Germinal center (tissue), 1 donor: ENCODE results near the gene CCIN.
"Not testable (repeated sequence)": the region's sequence is repeated elsewhere in the genome, so short reads cannot be mapped to it uniquely, and the experiment has no call there.

Experiments used
- DNase-seq: peaks from one replicate; pipeline ENCODE4 v3.0.0; 2012; ENCODE audit warnings: mixed read lengths, low spot score

The CCIN gene

DNA sequence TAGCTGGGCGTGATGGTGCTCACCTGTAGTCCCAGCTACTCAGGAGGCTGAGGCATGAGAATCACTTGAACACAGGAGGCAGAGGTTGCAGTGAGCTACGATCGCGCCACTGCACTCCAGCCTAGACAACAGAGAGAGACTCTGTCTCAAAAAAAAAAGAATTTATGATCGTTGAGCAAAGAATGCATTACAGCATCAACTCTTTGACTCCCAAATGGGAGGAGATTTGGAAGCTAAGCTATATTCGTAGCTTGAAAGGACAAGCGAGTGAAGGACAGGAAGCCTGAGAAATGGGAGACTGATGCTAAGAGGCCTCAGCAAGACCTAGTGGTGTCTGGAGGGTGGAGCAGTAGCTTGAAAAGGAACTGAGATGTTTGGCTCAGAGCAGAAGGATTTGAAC, 10.3 kb upstream of the CCIN start:
- no peak for DNase-seq

DNA sequence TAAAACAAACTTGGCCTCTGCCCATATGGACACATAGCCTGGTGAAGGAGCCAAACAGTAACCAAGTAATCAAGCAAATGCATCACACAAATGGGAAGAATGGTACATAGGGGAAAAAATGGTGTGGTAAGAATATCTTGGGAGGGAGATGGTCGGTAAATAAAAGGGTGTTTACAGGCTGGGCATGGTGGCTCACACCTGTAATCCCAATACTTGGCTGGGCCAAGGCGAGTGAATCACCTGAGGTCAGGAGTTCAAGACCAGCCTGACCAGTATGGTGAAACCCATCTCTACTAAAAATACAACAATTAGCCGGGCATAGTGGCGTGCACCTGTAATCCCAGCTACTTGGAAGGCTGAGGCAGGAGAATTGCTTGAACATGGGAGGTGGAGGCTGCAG, 9.7 kb upstream of the CCIN start:
- not testable (repeated sequence) for DNase-seq

DNA sequence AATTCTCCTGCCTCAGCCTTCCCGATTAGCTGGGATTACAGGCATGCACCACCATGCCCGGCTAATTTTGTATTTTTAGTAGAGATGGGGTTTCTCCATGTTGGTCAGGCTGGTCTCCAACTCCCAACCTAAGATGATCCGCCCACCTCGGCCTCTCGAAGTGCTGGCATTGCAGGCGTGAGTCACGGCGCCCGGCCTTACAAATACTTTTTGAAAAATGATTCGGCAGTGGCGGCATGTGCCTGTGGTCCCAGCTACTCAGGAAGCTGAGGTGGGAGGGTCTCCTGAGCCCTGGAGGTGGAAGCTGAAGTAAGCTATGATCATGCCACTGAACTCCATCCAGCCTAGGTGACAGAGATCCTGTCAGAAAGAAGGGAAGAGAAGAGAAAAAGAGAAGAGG, 9.1 kb upstream of the CCIN start:
- not testable (repeated sequence) for DNase-seq

DNA sequence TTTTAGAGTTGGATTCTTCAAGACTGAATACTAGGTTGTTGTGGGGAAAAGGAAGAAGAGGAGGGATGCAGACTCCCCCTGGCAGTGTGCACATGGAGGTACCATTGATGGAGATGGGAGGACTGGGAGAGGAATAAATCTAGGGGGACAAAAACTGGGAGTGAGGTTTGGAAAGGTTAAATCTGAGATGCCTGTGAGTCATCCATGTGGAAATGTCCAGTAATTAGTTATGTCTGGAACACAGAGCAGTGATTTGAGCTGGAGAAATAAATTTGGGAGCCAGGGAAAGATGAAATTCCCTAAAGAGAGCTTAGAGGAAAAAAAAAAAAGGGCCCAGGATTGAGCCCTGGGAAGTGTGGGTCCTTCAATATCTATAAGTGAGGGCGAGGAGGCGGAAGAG, 8.0 kb upstream of the CCIN start:
- DNase-seq = no peak

DNA sequence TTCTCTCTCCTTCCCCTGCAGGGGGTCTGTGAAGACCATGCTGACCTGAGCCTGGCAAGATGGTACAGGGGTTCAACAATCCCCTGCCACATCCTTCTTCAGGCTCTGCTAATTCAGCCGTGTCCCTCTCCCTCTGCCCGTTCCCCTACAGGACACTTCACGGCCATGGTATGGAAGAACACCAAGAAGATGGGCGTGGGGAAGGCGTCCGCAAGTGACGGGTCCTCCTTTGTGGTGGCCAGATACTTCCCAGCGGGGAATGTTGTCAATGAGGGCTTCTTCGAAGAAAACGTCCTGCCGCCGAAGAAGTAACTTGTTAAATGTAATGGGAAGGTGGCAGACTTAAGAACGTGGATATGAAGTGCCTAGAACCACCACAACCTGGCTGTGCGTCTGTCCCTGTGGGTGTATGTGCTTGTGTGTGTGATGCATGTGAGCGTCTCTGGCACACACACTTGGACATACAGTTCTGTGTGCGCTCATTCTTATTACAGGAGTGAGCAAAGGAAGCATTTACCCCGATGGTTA, 6.9 kb upstream of the CCIN start:
- no peak for DNase-seq

DNA sequence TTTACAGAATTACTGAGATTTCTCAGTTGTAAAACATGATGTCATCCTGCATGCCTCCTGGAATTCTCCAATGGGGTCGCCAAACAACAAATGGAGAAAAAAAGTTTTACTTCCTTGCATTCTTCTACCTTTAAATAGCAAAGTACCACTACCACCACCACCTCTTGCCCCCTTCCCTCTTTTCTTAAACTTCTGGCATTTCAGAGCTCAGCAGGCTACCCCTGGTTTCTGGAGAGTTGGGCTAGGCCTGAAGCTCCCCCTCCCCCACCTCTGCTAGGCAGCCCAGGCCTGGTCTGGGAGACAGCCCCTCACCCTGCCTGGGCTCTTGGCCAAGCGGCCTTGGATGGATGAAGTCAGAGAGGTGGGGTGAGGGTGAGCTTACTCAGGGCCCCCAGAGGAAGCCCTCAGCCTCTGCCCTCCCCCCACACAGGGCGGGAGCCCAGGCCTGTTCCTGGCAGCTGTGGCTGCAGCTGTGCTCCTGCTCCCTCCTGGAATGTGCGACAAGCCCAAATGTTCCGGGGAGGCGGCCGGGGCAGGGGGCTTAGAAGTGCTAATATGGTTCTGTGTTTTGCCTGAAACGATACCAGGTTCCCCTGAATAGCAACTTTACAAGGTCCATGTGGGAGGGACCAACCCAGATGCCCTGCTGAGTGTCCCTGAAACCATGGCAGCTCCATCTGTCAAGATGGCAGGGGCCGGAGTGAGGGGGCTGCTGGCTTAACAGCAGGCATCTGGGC, 6.0 kb upstream of the CCIN start:
- no peak for DNase-seq

DNA sequence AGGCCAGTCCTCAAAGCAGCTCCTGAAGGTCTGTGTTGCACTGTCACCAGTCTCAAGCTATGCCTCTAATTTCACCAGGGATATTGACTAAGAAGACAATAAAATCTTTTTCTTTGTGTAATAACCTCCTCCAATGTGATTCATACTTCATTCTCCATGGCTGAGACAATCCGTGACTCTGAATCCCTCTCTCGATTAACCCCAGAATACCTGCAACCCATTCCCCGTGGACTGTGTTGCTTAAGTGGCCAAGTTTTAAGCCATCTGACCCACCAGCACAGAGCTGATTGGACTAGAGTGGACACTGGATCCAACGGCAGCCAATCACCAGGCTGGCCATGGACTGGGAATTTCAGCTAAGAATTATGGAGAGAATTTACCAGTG, 5.4 kb upstream of the CCIN start:
- no peak for DNase-seq

DNA sequence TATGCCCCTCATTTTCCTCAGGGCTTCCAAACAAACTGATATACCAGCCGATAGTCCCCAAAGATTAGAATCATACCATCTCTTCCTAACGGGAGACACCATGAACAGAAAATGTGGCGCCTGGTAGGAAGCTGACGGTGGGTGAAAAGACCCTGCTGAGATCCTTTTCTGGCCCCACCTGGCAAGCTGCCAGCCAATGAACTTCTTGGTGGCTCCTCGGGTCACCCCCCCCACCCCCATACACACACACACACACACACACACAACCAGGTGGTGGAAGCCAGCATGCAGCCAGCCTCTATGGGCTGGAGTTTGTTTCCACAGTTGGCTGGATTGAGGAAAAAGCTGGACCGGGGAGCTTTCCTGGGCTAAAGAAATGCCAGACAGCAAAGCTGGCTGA, 4.8 kb upstream of the CCIN start:
- no peak for DNase-seq

DNA sequence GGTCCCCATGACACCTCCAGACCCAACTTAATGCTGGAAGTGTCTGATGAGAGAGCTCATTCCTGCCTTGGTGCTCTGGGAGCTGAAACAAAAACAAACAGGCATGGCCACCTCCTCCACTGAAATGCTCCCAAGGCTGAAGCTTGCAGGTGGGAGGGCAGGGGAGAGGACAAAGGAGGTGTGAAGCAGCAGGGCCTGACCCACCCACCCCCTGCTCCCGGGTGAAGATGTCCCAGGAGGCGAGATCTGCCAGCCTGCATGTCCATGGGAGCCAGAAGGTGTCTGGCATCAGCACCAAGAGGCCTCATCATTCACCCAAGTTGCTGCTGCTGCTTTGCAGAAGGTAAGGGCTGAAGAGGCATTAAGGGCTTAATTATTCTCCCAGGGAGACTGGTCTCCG, 4.2 kb upstream of the CCIN start:
- no peak for DNase-seq

DNA sequence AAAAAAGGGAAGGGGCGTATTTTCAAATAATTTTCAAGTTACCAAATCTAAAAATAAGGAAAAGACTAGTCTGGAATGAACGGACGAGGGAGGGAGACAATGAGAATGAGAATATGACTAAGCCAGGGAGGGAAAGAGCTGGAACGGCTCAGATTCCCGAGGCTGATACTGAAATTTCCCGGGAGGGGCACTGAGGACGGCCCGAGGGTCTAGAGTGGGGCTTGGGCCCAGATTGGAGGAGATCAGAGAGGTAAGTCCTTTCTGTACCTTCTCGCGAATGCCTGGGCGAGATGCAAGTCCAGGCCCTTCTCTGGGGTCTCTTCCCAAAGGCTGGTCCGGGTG, 3.4 kb upstream of the CCIN start:
- DNase-seq = no peak

DNA sequence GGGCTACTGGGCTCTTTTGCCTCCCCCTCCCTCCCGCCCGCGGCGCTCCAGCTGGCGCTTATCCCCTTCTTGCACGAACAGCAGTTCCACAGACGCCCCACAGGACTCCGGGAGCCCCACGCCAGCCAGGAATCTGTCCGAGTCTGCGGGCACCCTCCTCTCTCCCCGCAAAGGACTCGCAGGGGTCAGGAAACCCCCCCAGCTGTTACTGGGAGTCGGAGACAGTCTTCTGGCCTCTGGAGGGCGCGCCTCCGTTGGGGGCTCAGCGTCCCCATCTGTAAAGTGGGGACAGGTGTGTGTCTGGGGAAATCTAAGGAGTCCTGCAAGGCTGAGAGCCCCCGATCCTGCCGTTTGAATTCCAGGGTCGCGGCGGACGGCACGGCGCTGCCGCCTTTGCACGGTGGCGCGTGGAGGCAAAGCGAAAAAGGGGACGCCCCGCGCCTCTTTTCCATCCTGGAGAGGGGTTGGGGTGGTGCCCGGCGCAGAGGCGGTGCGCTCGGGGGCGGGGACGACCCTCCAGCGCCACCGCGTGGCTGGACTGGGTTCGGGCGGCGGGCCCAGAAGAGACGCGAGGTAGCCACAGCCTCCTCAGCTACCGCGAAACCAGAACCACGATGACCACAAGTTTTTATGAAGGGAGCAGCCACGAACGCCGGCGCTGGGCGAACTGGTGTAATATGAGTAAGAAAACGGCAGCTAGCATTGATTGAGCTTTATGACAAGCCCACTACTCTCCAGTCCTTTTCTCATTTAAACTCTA, 2.8 kb upstream of the CCIN start:
- DNase-seq = peak; percentile 93

DNA sequence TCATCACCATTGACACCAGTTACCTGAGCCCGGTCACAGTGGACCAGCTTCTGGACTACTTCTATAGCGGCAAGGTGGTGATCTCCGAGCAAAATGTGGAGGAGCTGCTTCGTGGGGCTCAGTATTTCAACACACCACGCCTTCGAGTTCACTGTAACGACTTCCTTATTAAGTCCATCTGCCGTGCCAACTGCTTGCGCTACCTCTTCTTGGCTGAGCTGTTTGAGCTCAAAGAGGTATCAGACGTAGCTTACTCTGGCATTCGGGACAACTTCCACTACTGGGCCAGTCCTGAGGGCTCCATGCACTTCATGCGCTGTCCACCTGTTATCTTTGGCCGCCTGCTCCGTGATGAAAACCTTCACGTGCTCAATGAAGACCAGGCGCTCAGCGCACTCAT, 520 bp downstream of the CCIN start:
- no peak for DNase-seq

DNA sequence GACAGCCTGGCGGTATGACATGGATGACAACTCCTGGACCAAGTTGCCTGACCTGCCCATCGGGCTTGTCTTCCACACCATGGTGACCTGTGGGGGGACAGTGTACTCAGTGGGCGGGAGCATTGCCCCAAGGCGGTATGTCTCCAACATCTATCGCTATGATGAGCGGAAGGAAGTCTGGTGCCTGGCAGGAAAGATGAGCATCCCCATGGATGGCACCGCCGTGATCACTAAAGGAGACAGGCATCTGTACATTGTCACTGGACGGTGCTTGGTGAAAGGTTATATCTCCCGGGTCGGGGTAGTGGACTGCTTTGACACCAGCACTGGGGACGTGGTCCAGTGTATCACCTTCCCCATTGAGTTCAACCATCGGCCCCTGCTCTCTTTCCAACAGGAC, 1.3 kb downstream of the CCIN start:
- DNase-seq = no peak

DNA sequence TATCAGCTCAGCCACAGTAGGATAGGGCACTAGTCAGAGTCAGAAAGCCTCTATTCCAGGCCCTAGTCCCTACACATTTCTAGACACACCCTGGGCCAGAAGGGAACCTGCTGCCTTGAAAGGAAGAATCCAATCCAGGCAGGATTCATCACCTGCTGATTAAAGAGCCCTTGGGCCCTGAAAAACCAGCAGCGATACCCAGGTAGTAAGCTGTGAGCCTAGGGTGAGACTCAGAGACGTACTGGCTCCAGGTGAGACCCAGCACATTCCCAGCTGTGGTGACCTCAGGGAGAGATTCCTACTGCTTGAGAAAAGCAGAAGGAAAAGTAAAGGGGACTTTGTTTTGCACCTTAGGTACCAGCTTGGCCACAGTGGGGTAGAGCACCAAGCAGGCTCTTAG, 4.7 kb downstream of the CCIN start:
- no peak for DNase-seq

DNA sequence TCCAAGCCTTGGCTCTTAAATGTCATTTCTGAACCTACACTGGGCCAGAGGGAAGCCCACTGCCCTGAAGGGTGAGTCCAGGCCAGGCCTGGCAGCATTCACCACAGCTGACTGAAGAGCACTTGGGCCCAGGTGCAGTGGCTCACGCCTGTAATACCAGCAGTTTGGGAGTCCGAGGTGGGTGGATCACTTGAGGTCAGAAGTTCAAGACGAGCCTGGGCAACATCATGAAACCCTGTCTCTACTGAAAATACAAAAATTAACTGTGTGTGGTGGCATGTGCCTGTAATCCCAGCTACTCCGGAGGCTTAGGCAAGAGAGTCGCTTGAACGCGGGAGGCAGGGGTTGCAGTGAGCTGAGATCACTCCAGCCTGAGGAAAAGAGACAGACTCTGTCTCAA, 5.1 kb downstream of the CCIN start:
- no peak for DNase-seq

DNA sequence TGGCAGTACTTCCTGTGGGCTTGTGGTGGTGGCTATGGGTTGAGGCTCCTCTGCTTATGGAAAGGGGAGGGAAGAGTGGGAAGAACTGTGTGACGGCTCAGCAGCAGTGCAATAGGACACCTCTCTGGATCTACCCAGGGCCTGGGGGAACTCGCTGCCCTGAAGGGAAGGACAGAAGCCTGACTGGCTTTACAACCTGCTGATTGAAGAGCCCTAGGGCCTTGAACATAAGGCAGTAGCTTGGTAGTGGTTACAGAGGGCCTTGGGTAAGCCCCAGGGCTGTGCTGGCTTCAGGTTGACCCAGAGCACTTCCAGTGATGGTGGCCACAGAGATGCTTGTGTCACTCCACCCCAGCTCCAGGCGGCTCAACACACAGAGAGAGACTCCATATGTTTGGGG, 5.5 kb downstream of the CCIN start:
- DNase-seq = no peak

DNA sequence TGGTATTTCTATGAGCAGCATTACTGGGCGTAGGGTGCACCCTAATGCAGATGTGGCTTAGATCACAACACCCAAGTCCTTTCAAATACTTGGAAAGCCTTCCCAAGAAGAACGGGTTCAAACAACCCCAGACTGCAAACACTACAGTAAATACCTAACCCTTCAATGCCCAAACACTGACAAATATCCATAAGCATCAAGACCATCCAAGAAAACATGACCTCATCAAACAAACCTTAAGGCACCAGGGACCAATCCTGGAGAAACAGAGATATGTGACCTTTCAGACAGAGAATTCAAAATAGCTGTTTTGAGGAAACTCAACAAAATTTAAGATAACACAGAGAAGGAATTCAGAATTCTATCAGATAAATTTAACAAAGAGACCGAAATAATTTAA, 6.0 kb downstream of the CCIN start:
- DNase-seq = not testable (repeated sequence)

DNA sequence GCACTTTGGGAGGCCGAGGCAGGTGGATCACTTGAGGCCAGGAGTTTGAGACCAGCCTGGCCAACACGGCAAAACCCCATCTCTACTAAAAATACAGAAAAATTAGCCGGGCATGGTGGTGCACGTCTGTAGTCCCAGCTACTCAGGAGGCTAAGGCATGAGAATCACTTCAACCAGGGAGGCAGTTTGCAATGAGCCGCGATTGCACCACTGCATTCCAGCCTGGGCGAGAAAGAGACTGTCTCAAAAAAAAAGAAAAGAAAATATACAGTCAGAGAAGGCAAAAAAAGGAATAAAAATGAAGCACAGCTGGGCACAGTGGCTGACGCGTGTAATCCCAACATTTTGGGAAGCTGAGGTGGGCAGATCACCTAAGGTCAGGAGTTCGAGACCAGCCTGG, 7.3 kb downstream of the CCIN start:
- not testable (repeated sequence) for DNase-seq

DNA sequence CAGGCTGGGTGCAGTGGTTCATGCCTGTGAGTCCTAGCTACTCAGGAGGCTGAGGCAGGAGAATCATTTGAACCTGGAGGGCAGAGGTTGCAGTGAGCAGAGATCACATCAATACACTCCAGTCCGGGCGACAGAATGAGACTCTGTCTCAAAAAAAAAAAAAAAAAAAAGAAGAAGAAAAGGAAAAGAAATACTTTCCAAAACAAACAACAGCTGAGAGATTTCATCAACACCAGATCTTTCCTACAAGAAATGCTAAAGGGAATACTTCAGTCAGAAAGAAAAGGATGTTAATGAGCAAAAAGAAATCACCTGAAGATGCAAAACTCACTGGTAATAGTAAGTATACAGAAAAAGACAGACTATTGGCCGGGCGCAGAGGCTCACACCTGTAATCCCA, 8.4 kb downstream of the CCIN start:
- DNase-seq = no peak

DNA sequence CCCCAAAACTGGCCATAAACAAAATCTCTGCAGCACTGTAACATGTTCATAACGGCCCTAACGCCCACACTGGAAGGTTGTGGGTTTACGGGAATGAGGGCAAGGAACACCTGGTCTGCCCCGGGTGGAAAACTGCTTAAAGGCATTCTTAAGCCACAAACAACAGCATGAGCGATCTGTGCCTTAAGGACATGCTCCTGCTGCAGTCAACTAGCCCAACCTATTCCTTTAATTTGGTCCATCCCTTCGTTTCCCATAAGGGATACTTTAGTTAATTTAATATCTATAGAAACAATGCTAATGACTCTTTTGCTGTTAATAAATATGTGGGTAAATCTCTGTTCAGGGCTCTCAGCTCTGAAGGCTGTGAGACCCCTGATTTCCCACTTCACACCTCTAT, 11.1 kb downstream of the CCIN start:
- DNase-seq = not testable (repeated sequence)

DNA sequence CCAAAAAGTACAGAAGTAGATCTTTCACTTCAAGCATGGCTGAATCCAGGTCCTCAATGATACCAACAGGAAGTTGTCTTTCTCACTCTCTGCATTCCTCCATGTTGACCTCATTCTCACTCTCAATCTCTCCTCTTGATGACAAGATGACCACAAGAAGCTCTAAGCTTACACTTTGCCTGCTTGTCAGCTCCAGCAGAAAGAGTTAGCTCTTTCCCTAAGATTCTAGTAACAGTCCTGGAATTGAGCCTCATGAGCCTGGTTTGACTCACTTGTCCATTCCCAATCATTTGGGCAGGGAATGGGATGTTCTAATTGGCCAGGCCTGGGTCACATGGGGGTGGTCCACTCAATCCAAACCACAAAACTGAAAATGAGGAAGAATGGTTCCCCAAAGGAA, 18.2 kb downstream of the CCIN start:
- no peak for DNase-seq

DNA sequence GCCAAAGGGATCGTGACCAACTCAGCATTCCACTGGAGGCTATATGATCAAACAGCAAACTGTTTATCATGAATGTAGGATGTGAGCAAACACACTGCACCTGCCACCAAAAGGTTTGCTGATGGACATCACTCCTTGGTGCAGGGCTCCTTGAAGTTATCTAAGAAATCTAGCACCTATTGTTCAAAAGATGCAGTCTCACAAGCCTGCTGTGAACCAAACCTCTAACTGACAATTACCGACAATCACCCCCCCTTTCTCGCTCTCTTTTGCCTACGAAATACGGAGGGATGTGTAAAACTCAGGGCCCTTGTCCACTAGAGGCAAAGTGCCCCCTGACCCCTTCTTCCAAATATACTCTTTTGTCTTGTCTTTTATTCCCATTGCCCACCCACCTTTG, 19.0 kb downstream of the CCIN start:
- DNase-seq = no peak

DNA sequence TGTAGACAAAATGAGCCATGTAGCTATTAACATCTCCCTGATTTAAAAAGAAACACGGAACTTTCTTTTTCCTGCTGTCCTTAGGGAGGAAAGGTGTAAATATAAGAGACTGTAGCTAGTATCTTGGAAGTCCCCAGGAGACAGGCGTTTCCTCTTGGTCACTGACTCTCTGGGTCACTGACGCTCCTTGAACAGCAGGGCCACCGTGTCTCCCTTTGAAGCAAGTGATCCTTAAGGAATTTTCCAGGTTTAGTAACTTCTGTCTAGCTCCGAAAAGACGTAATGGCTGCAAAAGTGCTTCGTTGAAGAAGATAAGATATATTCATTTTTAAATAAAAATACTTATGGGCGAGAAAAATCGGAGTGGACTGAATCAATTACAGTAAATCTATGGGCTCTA, 20.8 kb downstream of the CCIN start:
- DNase-seq = no peak
